Nephron (organoid): ENCODE measurements around the gene SLC9A3.

Experiments used
- H3K27ac Mint-ChIP-seq, 3 experiments: 2 replicates each; pipeline ENCODE4 v1.8.0; 2020; ENCODE audit warnings: mixed read lengths in 3 of 3, mild to moderate bottlenecking in 2 of 3, moderate library complexity in 1 of 3
- H3K27me3 Mint-ChIP-seq: 2 replicates; pipeline ENCODE4 v1.8.0; 2021; ENCODE audit warnings: low read depth, mild to moderate bottlenecking, moderate library complexity, mixed read lengths
- H3K36me3 Mint-ChIP-seq: 2 replicates; pipeline ENCODE4 v1.8.0; 2020; ENCODE audit warnings: low read depth, mixed read lengths
- H3K4me1 Mint-ChIP-seq: 2 replicates; pipeline ENCODE4 v1.8.0; 2020; ENCODE audit warnings: mixed read lengths
- H3K4me3 Mint-ChIP-seq, 3 experiments: 2 replicates each; pipeline ENCODE4 v1.8.0; 2020; ENCODE audit warnings: mild to moderate bottlenecking in 3 of 3, mixed read lengths in 3 of 3, moderate library complexity in 2 of 3
- H3K9me3 Mint-ChIP-seq: 2 replicates; pipeline ENCODE4 v1.8.0; 2020; ENCODE audit warnings: mixed read lengths
- CTCF ChIP-seq, 3 experiments: fragments of 200-600 bp; sonication (generic); IDR thresholded peaks; one replicate each; pipeline ENCODE4 v1.5.0; 2021; ENCODE audit warnings: antibody characterized with exemption in 3 of 3; ENCODE audit not compliant: unreplicated experiment in 3 of 3

The SLC9A3 gene

GRCh38 chr5:420632-421286, 103.5 kb downstream of the SLC9A3 start:
- no peak for TF ChIP-seq CTCF (IDR thresholded peaks at IDR 0.05; ENCODE audit: unreplicated experiment in 3 of 3)
- H3K27me3 Mint-ChIP-seq = peaks cover 4% of the 10 kb centered on the region
- no peak overlapping the region for H3K27ac Mint-ChIP-seq
- H3K4me3 Mint-ChIP-seq = no peak overlapping the region
- peaks cover 9% of the 10 kb centered on the region for H3K4me1 Mint-ChIP-seq
- no peaks in the 10 kb centered on the region for H3K9me3 Mint-ChIP-seq
- no peaks in the 10 kb centered on the region for H3K36me3 Mint-ChIP-seq
